Neural progenitor cell (in vitro differentiated cells): Measurements from ENCODE around the gene ECEL1. TPM values are rescaled to one million over a fixed set of nuclear protein-coding genes. Genes with fewer than 3 reads are reported as not detected.
A peak's percentile ranks its signal among the peaks of the same experiment; 100 is the strongest.

ENCODE experiments used
- DNase-seq: peaks from one replicate; pipeline ENCODE4 v3.0.0-alpha.2; 2016; ENCODE audit warnings: low spot score
- H2AFZ ChIP-seq: fragments of 200-600 bp; sonication (generic); replicated peaks from 2 replicates; pipeline ENCODE4 v1.6.1; 2016; ENCODE audit warnings: antibody characterized with exemption
- H3F3A ChIP-seq: fragments of 200-600 bp; sonication (generic); 2 replicates; pipeline ENCODE4 v1.6.1; 2016; ENCODE audit warnings: antibody characterized with exemption, low read depth
- H3K27ac ChIP-seq: fragments of 200-600 bp; sonication (generic); 2 replicates; pipeline ENCODE4 v1.5.1; 2016; ENCODE audit warnings: mild to moderate bottlenecking
- H3K27me3 ChIP-seq: fragments of 200-600 bp; sonication (generic); 2 replicates; pipeline ENCODE4 v1.6.1; 2016; ENCODE audit warnings: mild to moderate bottlenecking, moderate library complexity
- H3K36me3 ChIP-seq: fragments of 200-600 bp; sonication (generic); 2 replicates; pipeline ENCODE4 v1.5.1; 2016
- H3K4me1 ChIP-seq: fragments of 200-600 bp; sonication (generic); 2 replicates; pipeline ENCODE4 v1.6.1; 2016; ENCODE audit warnings: mixed run types
- H3K4me2 ChIP-seq: fragments of 200-600 bp; sonication (generic); 2 replicates; pipeline ENCODE4 v1.6.1; 2016
- H3K4me3 ChIP-seq: fragments of 200-600 bp; sonication (generic); 2 replicates; pipeline ENCODE4 v1.5.1; 2016
- H3K79me2 ChIP-seq: fragments of 200-600 bp; sonication (generic); 2 replicates; pipeline ENCODE4 v1.6.1; 2016; ENCODE audit warnings: low read depth
- H3K9ac ChIP-seq: fragments of 200-600 bp; sonication (generic); 2 replicates; pipeline ENCODE4 v1.6.1; 2016
- H3K9me3 ChIP-seq: fragments of 200-600 bp; sonication (generic); 2 replicates; pipeline ENCODE4 v1.5.1; 2016; ENCODE audit warnings: low read depth
- H4K20me1 ChIP-seq: fragments of 200-600 bp; sonication (generic); 2 replicates; pipeline ENCODE4 v1.6.1; 2016; ENCODE audit warnings: low read depth
- H3K27ac Mint-ChIP-seq: 3 replicates; pipeline ENCODE4 v1.8.0; 2021; ENCODE audit warnings: mixed read lengths
- H3K27me3 Mint-ChIP-seq: 2 replicates; pipeline ENCODE4 v1.8.0; 2022; ENCODE audit warnings: low read depth, mild to moderate bottlenecking, inconsistent platforms, moderate library complexity, mixed read lengths; ENCODE audit not compliant: insufficient read depth
- H3K36me3 Mint-ChIP-seq: 3 replicates; pipeline ENCODE4 v1.8.0; 2021; ENCODE audit warnings: mixed read lengths
- H3K4me1 Mint-ChIP-seq: 3 replicates; pipeline ENCODE4 v1.8.0; 2021; ENCODE audit warnings: mixed read lengths
- H3K4me3 Mint-ChIP-seq: 3 replicates; pipeline ENCODE4 v1.8.0; 2021; ENCODE audit warnings: mild to moderate bottlenecking, moderate library complexity, mixed read lengths
- H3K9me3 Mint-ChIP-seq: 3 replicates; pipeline ENCODE4 v1.8.0; 2020; ENCODE audit warnings: mixed read lengths
- CTCF ChIP-seq: fragments of 200-600 bp; sonication (generic); IDR thresholded peaks from 2 replicates; pipeline ENCODE4 v1.5.1; 2017; ENCODE audit warnings: antibody characterized with exemption, mild to moderate bottlenecking
- EZH2 ChIP-seq: fragments of 200-600 bp; sonication (generic); IDR thresholded peaks from 2 replicates; pipeline ENCODE4 v1.6.1; 2017; ENCODE audit warnings: antibody characterized with exemption, mild to moderate bottlenecking, moderate library complexity
- EZH2phosphoT487 ChIP-seq: fragments of 200-600 bp; sonication (generic); IDR thresholded peaks from 2 replicates; pipeline ENCODE4 v1.6.1; 2017; ENCODE audit warnings: antibody characterized with exemption
- total RNA-seq: library from RNA; depleted of rRNA; stranded (reverse); fragments of >200 nt; gene quantifications from 2 replicates; pipeline ENCODE4 v1.2.3, GENCODE V29; 2015; ENCODE audit warnings: low replicate concordance

ECEL1 gene
- total RNA-seq, 1 donor from 2014 or later: 0.84 TPM

- TF ChIP-seq EZH2: no peak
- TF ChIP-seq CTCF: no peak
- TF ChIP-seq EZH2phosphoT487: no peak
- H3K9me3 Mint-ChIP-seq: no peaks in the 10 kb centered on the region
- Histone ChIP-seq H3K4me1 (peaks cover 21% of the 10 kb centered on the region), H2AFZ (no peak overlapping the region), H3K36me3 (no peaks in the 10 kb centered on the region), H3K27ac (no peak overlapping the region), H3K9ac (no peak overlapping the region), H3K4me3 (no peak overlapping the region), H3F3A (peaks cover 15% of the 10 kb centered on the region), H3K79me2 (no peaks in the 10 kb centered on the region), H3K27me3 (peaks cover 61% of the 10 kb centered on the region), H4K20me1 (peaks cover 30% of the 10 kb centered on the region), H3K9me3 (no peaks in the 10 kb centered on the region), H3K4me2 (peak overlapping the region; percentile 52)
- DNase-seq: peak; percentile 60
- H3K4me1 Mint-ChIP-seq: peaks cover 52% of the 10 kb centered on the region
- peak overlapping the region; percentile 74 for H3K4me3 Mint-ChIP-seq
- H3K36me3 Mint-ChIP-seq: no peaks in the 10 kb centered on the region
- peaks cover 40% of the 10 kb centered on the region for H3K27me3 Mint-ChIP-seq
- no peak overlapping the region for H3K27ac Mint-ChIP-seq
Observed at GRCh38 chr2:232505856-232506255, 18.2 kb upstream of the ECEL1 start.

DNA sequence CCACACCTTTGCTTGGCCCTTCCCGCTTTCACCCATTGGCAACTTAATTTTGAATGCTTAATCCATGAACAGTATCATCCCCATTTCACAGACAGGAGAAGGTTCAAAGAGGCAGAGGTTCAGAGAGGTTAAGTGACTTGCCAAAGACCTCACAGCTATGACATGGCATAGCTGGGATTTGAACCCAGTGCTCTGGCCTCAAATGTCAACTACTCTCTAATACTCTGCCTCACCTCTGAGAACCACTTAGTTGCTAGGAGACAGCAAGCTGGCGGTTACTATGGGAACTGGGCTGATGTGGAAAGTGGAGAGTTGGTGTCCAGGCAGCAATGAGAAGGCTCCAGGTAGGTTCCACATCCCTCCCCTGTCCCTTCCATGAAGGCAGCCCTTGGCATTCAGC lies 16.8 kb upstream of the ECEL1 start:
- Histone ChIP-seq H3K27me3 (peaks cover 72% of the 10 kb centered on the region), H3K79me2 (no peaks in the 10 kb centered on the region), H3F3A (peaks cover 15% of the 10 kb centered on the region), H2AFZ (no peak overlapping the region), H3K4me3 (no peak overlapping the region), H3K4me2 (no peak overlapping the region), H4K20me1 (peaks cover 30% of the 10 kb centered on the region), H3K9me3 (no peaks in the 10 kb centered on the region), H3K4me1 (peaks cover 21% of the 10 kb centered on the region), H3K9ac (no peak overlapping the region), H3K36me3 (no peaks in the 10 kb centered on the region), H3K27ac (no peak overlapping the region)
- peak overlapping the region; percentile 79 for H3K4me3 Mint-ChIP-seq
- H3K27ac Mint-ChIP-seq: no peak overlapping the region
- peaks cover 38% of the 10 kb centered on the region for H3K27me3 Mint-ChIP-seq
- DNase-seq: no peak
- H3K36me3 Mint-ChIP-seq: no peaks in the 10 kb centered on the region
- no peak for TF ChIP-seq EZH2phosphoT487
- no peak for TF ChIP-seq CTCF
- no peak for TF ChIP-seq EZH2
- H3K4me1 Mint-ChIP-seq: peaks cover 59% of the 10 kb centered on the region
- H3K9me3 Mint-ChIP-seq: no peaks in the 10 kb centered on the region

- Histone ChIP-seq H3K4me3 (peak overlapping the region; percentile 49), H3K4me1 (peaks cover 21% of the 10 kb centered on the region), H3K4me2 (peak overlapping the region; percentile 87), H3K36me3 (no peaks in the 10 kb centered on the region), H3K9me3 (no peaks in the 10 kb centered on the region), H3F3A (peaks cover 15% of the 10 kb centered on the region), H2AFZ (peak overlapping the region; percentile 61), H3K79me2 (no peaks in the 10 kb centered on the region), H3K9ac (no peak overlapping the region), H3K27ac (no peak overlapping the region), H3K27me3 (peaks cover 72% of the 10 kb centered on the region), H4K20me1 (peaks cover 30% of the 10 kb centered on the region)
- Mint-ChIP-seq H3K9me3 (no peaks in the 10 kb centered on the region), H3K36me3 (no peaks in the 10 kb centered on the region), H3K27me3 (peaks cover 38% of the 10 kb centered on the region), H3K4me3 (peak overlapping the region; percentile 79), H3K4me1 (peaks cover 60% of the 10 kb centered on the region), H3K27ac (no peak overlapping the region)
- peak; percentile 79 for TF ChIP-seq EZH2
- TF ChIP-seq EZH2phosphoT487: no peak
- DNase-seq: no peak
Observed at GRCh38 chr2:232503809-232504323, 16.2 kb upstream of the ECEL1 start.
